Spleen (tissue), 11 donors: Measurements from ENCODE around the gene BMPR1A. TPM values are rescaled to one million over a fixed set of nuclear protein-coding genes. Genes with fewer than 3 reads are reported as not detected.

Source experiments
- DNase-seq: peaks from one replicate; pipeline ENCODE4 v3.0.0-alpha.2; 2020
- H3K27ac ChIP-seq, 8 donors: fragments of 200-600 bp; sonication (generic) in 7 of 8; 1 replicate in 4 of 8; 2 replicates in 4 of 8; pipeline versions ENCODE4 v1.5.0 to v1.8.0; 2016 to 2021; ENCODE audit warnings: inconsistent platforms in 4 of 8, mild to moderate bottlenecking in 4 of 8, moderate library complexity in 1 of 8
- H3K27me3 ChIP-seq, 7 donors: fragments of 200-600 bp; sonication (generic) in 6 of 7; replicated peaks in 1 of 7; 1 replicate in 4 of 7; 2 replicates in 3 of 7; pipeline versions ENCODE4 v1.5.0 to v1.8.0; 2016 to 2021; ENCODE audit warnings: inconsistent platforms in 3 of 7, mild to moderate bottlenecking in 1 of 7
- H3K36me3 ChIP-seq, 6 donors: fragments of 200-600 bp; sonication (generic) in 5 of 6; 1 replicate in 4 of 6; 2 replicates in 2 of 6; pipeline versions ENCODE4 v1.5.0 to v1.8.0; 2016 to 2021; ENCODE audit warnings: inconsistent platforms in 2 of 6
- H3K4me1 ChIP-seq, 6 donors: fragments of 200-600 bp; sonication (generic) in 5 of 6; 1 replicate in 3 of 6; 2 replicates in 3 of 6; pipeline versions ENCODE4 v1.5.0 to v1.8.0; 2016 to 2021; ENCODE audit warnings: inconsistent platforms in 3 of 6
- H3K4me3 ChIP-seq, 8 donors: fragments of 200-600 bp; sonication (generic) in 7 of 8; 1 replicate in 4 of 8; 2 replicates in 4 of 8; pipeline versions ENCODE4 v1.5.0 to v1.8.0; 2016 to 2021; ENCODE audit warnings: inconsistent platforms in 4 of 8, mild to moderate bottlenecking in 4 of 8, moderate library complexity in 2 of 8
- H3K9me3 ChIP-seq, 8 donors: fragments of 200-600 bp; sonication (generic) in 7 of 8; 1 replicate in 4 of 8; 2 replicates in 4 of 8; pipeline versions ENCODE4 v1.5.0 to v1.8.0; 2016 to 2021; ENCODE audit warnings: inconsistent platforms in 4 of 8
- POLR2A ChIP-seq, 3 donors: fragments of 450-650 bp; IDR thresholded peaks; one replicate each; pipeline ENCODE4 v1.5.1; 2017; ENCODE audit warnings: antibody characterized with exemption in 3 of 3, mild to moderate bottlenecking in 1 of 3
- POLR2AphosphoS5 ChIP-seq, 3 donors: sonication (generic); formaldehyde crosslinking; IDR thresholded peaks; one replicate each; pipeline ENCODE4 v1.5.1; 2017; ENCODE audit warnings: antibody characterized with exemption in 3 of 3
- WGBS, 5 donors: extraction: QIAGEN DNeasy Blood & Tissue Kit in 3 of 5; methylation state at CpG; one replicate each; pipeline versions ENCODE4 v1.1.5 to v1.1.7; 2013 to 2018; 5-methylcytosine and 5-hydroxymethylcytosine counted together
- intact Hi-C: fragments of 100-400 bp; cut with DNase I; formaldehyde crosslinking; loops from one replicate; pipeline ENCODE4 v1.15.0; 2023; ENCODE audit warnings: low total_unique reads
- polyA plus RNA-seq, 3 donors: library from polyadenylated mRNA; stranded (reverse); fragments of 200-250 nt; gene quantifications; one replicate each; pipeline ENCODE4 v1.2.1, GENCODE V29; 2013
- total RNA-seq, 7 donors: library from RNA; depleted of rRNA in 3 of 7; stranded (reverse); fragments of >200 nt in 3 of 7; fragmentation: NEBNext Ultra II Directional in 4 of 7; extraction: Animal tissue kit (Norgen Biotek cat#: 25700) in 4 of 7; gene quantifications; one replicate each; pipeline versions ENCODE4 v1.1.0 to v1.2.1, GENCODE V29; 2016 to 2021
- TF ChIP-seq, protein P1 (sequence below), 11 experiments: fragments of 200-600 bp in 7 of 11; fragments of 450-650 bp in 4 of 11; sonication (generic) in 4 of 11; IDR thresholded peaks in 8 of 11; conservative IDR thresholded peaks in 3 of 11; 1 replicate in 7 of 11; 2 replicates in 4 of 11; pipeline versions ENCODE4 v1.4.0 to v1.8.0; 2016 to 2021; ENCODE audit warnings: antibody characterized with exemption in 11 of 11, inconsistent platforms in 4 of 11, mild to moderate bottlenecking in 1 of 11
- donor health status: healthy with polysubstance abuse.
- donor health status: DM: no; HTN: no; CAD: no; lungs with moderate emphysema.
- donor health status: DM: no; HTN: no; CAD: no.
- donor health status: Bipolar disorder and iron deficiency.
- donor health status: healthy.
- donor health status: DM: no; HTN: no; CAD: no.
- donor health status: DM: yes; HTN: yes; CAD: no.

Gene BMPR1A
- total and polyA plus RNA-seq, 10 donors, result 1.3 to 17.9 (median 10.2) TPM

DNA sequence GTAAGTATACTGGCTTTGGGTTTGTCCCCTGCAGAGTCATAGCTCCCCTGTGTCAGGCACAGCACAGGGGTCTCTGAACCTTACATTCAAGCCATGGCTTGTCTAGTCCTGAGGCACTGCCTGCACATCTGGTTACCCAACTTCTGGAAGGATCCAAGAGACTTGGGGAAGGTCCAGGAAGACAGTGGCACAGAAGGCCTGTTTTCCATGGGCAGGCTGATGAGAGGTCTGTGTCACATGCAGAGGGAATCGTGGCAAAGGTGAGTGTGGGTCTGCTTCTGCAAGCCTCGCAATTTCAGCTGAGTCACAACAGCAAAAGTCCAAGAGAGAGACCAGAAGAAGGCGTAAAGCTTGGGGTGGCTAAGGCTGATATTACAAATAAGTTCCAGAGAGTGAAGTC is 28.4 kb upstream of the BMPR1A start:
- Histone ChIP-seq H3K36me3 (no peaks in the 10 kb centered on the region), H3K27ac (no peak overlapping the region), H3K4me3 (no peak overlapping the region), H3K9me3 (no peaks in the 10 kb centered on the region), H3K4me1 (no peaks in the 10 kb centered on the region), H3K27me3 (peaks cover 0 to 58% (median 4%) of the 10 kb centered on the region in 7 donors)
- TF ChIP-seq POLR2AphosphoS5 (IDR thresholded peaks at IDR 0.05), result no peak
- TF ChIP-seq, protein P1, sequence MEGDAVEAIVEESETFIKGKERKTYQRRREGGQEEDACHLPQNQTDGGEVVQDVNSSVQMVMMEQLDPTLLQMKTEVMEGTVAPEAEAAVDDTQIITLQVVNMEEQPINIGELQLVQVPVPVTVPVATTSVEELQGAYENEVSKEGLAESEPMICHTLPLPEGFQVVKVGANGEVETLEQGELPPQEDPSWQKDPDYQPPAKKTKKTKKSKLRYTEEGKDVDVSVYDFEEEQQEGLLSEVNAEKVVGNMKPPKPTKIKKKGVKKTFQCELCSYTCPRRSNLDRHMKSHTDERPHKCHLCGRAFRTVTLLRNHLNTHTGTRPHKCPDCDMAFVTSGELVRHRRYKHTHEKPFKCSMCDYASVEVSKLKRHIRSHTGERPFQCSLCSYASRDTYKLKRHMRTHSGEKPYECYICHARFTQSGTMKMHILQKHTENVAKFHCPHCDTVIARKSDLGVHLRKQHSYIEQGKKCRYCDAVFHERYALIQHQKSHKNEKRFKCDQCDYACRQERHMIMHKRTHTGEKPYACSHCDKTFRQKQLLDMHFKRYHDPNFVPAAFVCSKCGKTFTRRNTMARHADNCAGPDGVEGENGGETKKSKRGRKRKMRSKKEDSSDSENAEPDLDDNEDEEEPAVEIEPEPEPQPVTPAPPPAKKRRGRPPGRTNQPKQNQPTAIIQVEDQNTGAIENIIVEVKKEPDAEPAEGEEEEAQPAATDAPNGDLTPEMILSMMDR (IDR thresholded peaks at IDR 0.05 in 8 of 11, conservative IDR thresholded peaks at IDR 0.05 in 3 of 11), result no peak
- no peak for TF ChIP-seq POLR2A (IDR thresholded peaks at IDR 0.05)
- WGBS, 5 donors, result 77 to 88% (median 80%) methylated on average over 3 of the region's 3 CpGs
- DNase-seq, result no peak
- intact Hi-C loops, result no loop called here

DNA sequence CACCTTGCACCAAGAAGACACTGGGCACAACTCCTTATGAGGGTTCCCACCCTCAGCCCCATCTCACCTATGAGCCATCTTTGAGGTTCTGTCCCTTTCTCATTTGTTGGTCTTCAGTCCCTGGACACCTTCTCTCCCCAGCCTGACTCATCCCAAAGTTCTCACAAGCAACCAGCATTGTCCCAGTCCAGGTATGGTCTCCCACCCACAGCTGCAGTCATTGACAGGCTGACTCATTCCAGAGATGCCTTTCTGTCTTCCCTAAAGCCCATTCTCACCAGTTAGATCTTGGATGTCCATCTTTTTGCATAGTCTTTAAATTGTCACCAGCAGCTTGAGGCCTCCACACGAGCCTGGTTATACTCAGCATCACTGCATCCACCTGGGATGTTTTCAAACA is 26.7 kb upstream of the BMPR1A start:
- no peak for DNase-seq
- Histone ChIP-seq H3K4me3 (no peak overlapping the region), H3K27ac (no peak overlapping the region), H3K27me3 (peaks cover 0 to 50% (median 4%) of the 10 kb centered on the region in 7 donors), H3K36me3 (no peaks in the 10 kb centered on the region), H3K9me3 (no peaks in the 10 kb centered on the region), H3K4me1 (no peaks in the 10 kb centered on the region)
- intact Hi-C loops, result no loop called here
- TF ChIP-seq, protein P1 (IDR thresholded peaks at IDR 0.05 in 8 of 11, conservative IDR thresholded peaks at IDR 0.05 in 3 of 11), result no peak
- TF ChIP-seq POLR2A (IDR thresholded peaks at IDR 0.05) (no peak), POLR2AphosphoS5 (IDR thresholded peaks at IDR 0.05) (no peak)
- WGBS, 5 donors, result 52 to 83% (median 67%) methylated on average over 1 of the region's 1 CpG

GRCh38 chr10:86730227-86730626 is 26.2 kb upstream of the BMPR1A start:
- Histone ChIP-seq H3K4me3 (no peak overlapping the region), H3K4me1 (no peaks in the 10 kb centered on the region), H3K27me3 (peaks cover 0 to 53% (median 4%) of the 10 kb centered on the region in 7 donors), H3K9me3 (no peaks in the 10 kb centered on the region), H3K36me3 (no peaks in the 10 kb centered on the region), H3K27ac (no peak overlapping the region)
- WGBS, 5 donors, result 80 to 93% (median 90%) methylated on average over 1 of the region's 1 CpG
- no peak for TF ChIP-seq POLR2AphosphoS5 (IDR thresholded peaks at IDR 0.05)
- TF ChIP-seq, protein P1 (IDR thresholded peaks at IDR 0.05 in 8 of 11, conservative IDR thresholded peaks at IDR 0.05 in 3 of 11), result no peak
- TF ChIP-seq POLR2A (IDR thresholded peaks at IDR 0.05), result no peak
- intact Hi-C loops, result no loop called here
- DNase-seq, result no peak

GRCh38 chr10:86732771-86733170 is 23.6 kb upstream of the BMPR1A start:
- intact Hi-C loops, result no loop called here
- no peak for DNase-seq
- Histone ChIP-seq H3K36me3 (no peaks in the 10 kb centered on the region), H3K27me3 (peaks cover 0 to 49% (median 2%) of the 10 kb centered on the region in 7 donors), H3K4me1 (no peaks in the 10 kb centered on the region), H3K9me3 (no peaks in the 10 kb centered on the region), H3K27ac (peak overlapping the region in 1 of 8 donors; percentile 4), H3K4me3 (no peak overlapping the region)
- WGBS, 5 donors, result 81 to 89% (median 85%) methylated on average over 12 to 13 of the region's 13 CpGs
- TF ChIP-seq POLR2A (IDR thresholded peaks at IDR 0.05), result no peak
- TF ChIP-seq POLR2AphosphoS5 (IDR thresholded peaks at IDR 0.05), result no peak
- TF ChIP-seq, protein P1 (IDR thresholded peaks at IDR 0.05 in 8 of 11, conservative IDR thresholded peaks at IDR 0.05 in 3 of 11), result no peak
